HG03135 (cell line): Measurements from ENCODE around the gene RAB26.
"Not testable (repeated sequence)": the region's sequence is repeated elsewhere in the genome, so short reads cannot be mapped to it uniquely, and the experiment has no call there.

ENCODE experiments used
- ATAC-seq: cut with Tn5 transposase; IDR thresholded peaks from one replicate; pipeline ENCODE4 v1.9.1; 2021; ENCODE audit warnings: mild to moderate bottlenecking, moderate library complexity; ENCODE audit not compliant: unreplicated experiment

RAB26 gene

DNA sequence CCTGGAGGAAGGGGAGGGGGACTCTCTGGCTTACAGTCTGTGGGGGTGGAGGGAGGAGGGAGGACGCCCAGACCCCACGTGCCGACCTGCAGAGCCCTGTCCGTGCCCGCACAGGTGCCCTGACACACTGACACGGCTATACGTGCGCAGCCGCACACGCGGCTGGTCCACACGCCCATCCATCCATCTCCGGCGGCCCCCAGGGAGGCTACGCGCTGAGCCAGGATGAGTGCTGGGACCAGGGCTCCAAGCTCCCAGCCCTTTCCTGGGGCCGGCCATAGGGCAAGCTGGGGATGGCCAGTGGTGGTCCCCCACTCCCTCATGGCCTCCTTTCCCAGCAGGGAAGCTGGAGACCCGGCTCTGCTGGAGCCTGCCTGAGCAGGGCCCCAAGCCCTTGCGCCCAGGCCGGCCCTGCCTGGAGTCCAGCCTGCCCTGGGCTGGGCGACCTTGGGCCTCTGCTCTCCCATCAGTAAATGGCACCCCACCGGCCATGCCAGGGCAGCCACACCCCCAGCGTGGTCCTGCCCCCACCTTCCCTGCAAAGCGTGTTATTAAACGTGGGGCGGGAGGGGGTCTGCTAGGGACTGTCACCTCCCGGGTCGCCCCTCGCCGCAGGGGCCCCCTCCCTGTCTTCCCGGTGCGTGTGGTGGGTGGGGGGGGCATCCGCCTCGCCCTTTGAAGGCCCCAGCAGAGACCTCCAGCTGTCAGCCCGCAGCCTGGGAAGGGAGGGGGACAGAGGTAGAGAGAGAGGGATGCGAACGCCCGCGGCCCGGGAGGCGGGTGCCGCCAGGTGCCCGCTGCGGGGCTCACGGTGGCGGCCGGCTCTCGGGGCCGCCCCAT lies 47.1 kb downstream of the RAB26 start:
- no peak for ATAC-seq

DNA sequence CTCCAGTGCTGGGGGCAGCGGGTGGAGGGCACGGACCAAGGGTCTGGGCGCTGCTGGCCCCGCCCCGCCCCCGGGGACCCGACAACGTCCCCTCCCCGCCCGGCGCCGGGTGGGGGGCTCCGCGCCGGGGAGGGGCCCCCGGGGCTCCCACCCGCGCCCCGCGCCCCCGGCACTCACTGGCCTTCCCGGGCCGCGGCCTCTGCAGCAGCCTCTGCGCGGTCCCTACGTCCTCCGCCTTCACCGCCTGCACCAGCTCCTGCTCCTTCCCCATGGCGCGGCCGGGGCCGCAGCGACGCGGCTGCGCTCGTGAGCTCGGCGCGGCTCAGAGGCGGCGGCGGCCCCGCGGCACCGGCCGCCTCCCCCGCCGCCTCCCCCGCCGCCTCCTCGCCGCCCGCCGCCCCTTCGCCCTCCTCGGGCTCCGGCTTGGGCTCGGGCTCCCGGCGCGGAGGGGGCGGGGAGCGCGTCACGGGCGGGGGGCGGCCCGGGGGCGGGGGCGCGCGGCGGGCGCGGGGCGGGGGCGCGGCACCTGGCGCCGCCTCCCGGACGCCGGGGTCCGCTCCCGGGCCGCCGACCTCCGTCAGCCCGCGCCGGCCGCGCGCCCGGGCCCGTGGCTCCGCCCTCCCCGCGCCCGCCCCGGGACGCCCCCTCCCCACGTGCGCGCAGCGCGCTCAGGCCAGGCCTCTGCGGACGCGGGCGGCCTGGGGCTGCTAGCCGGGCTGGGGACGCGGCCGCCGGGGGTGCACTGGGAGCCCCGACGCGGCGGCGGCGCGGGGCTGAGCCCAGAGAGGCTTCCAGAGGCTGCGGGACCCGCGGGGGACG lies 47.9 kb downstream of the RAB26 start, which contains the start of gene CASKIN1:
Gene CASKIN1 (minus strand): TSS at position 444 of the 819 bp plus-strand sequence. CDS start 173 bp downstream, at position 271.
- no peak for ATAC-seq

DNA sequence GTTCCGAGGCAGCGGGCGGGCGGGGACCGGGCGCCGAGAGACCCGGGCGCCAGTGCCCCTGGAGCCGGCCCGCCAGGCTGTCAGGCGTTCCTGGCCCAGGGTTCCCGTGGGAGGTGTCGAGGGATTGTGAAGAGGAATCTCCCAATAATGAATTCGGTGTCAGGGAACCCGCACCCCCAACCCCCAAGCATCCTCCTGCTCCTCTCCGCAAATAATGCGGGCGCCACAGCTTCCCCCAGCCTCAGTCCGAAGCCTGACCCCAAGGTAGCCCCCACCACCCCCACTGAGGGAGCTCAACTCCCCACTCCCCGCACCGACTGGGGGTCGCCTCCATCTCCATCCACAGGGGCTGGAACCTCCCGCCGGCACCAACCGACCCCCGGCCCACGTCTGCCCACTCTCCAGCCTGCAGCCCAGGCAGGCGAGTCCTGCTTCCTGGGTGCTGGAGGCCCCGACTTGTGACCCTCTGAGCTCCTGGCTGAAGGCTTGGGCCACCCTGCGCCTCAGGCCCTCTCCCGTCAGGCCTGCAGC lies 48.6 kb downstream of the RAB26 start:
- no peak for ATAC-seq

DNA sequence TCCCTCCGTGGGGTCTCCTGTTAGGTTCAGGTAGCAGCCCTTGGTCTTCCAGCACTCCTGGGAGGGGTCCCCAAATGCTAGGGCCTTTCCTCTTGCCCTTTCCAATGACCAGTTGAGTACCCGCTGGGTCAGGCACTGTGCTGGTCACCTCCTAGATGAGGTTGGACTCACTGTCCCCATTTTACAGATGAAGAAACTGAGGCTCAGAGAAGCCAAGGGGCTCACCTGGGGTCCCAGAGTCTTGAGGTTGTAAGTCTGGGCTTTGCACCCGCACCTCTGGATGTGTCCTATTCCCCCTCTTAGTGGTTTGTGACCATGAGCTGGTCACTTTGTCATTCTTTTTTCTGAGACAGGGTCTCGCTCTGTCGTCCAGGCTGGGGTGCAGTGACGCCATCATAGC lies 49.3 kb downstream of the RAB26 start:
- no peak for ATAC-seq

DNA sequence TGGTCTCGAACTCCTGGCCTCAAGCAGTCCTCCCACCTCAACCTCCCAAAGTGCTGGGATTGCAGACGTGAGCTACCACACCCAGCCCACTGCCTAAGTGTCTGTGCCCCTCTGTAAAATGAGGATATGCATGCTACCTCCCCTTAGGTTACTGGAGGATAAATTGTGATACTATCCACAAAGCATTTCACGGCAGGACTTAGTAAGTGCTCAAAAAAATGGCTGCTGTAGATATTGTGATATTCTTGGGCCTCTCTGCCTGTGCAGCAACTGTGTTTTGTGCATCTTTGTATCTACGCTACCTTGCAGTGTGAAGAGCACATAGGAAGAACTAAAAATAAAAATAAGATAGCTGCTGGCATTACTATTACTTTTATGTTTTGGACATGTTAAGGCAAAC lies 49.9 kb downstream of the RAB26 start:
- no peak for ATAC-seq

DNA sequence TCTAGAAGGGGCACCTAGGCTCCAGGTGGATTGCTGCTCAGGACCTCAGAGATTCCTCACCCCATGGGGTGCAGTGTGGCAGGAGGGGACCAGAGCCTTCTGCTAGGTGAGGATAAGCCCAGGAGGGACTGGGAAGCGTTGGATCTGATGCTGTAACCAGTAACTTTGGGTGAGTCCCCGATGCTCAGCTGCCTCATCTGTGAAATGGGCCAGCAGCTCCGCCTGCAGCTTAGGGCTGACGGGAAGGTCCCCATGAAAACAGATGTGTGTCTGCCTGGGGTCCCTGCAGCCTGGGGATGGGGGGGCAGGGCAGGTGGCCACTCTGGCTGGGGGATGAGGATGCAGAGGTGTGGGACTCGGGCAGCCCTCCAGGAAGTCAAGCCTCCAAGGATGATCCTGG lies 50.7 kb downstream of the RAB26 start:
- ATAC-seq = no peak

DNA sequence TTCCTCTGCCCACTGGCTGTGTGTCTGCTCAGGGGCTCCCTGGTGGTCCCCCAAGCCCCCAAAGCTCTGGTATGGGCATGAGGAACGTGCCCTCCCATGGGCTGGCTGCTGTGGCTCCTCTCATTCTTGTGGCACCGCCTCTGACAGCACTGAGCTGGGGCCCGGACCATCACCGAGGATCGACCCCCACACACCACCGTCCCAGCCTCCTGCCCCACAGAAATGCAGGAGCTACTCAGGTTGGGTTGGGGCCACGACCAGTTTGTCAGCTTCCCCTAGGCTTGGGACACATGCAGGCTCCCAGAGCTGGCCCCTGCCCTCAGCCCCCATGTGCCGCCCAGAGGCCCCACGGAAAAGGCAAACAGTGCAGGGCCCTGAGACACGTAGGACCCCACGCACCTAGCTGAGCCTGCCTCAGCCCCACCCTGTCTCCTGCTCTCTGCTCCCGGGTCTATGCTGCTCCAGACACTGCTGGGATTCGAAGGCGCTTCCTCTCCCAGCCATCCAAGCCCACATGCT lies 51.3 kb downstream of the RAB26 start:
- ATAC-seq = no peak

DNA sequence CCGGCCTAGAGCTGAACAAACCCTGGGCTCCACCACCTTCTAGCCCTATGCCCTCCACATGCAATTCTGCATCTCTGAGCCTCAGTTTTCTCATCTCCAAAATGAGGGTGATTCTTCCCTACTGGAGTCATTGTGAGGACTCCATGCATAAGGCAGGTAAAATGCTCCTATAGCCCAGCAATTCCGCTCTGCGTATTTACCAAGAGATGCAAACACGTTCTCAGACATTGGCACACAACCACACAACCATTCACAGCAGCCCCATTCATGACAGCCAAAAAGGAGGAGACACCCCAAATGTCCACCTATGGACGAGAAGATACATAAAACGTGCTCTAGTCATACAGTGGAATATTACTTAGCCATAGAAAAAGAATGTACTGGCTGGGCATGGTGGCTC lies 51.9 kb downstream of the RAB26 start:
- ATAC-seq = no peak

DNA sequence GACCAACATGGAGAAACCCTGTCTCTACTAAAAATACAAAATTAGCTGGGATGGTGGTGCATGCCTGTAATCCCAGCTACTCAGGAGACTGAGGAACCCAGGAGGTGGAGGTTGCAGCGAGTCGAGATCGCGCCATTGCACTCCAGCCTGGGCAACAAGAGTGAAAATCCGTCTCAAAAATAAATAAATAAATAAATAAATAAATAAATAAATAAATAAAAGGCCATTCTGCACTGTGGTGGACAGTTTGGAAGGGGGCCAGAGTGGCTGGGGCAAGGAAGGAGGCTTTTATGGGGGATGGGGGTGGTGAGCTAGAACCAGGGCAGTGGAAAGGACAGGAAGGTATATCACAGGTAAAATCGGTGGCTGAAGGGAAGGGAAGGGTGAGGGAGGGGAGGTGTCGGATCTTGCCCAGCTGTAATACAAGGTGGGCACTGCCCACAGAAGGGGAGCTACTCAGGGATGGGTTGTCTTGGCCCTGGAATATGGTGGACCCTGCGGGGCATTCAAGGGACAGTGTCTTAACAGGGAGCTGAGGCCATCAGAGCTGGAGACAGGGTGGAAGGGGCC lies 54.8 kb downstream of the RAB26 start:
- ATAC-seq = not testable (repeated sequence)
